ENCODE data around the gene MRPL24. TPM values are rescaled to one million over a fixed set of nuclear protein-coding genes. Genes with fewer than 3 reads are reported as not detected.

MRPL24 gene
- total and polyA plus RNA-seq, 9 of the 15 experiments (the other 6 are each of a cell fraction or from before 2014, with no cell fraction given), result 74.3 to 267 (median 113) TPM

DNA sequence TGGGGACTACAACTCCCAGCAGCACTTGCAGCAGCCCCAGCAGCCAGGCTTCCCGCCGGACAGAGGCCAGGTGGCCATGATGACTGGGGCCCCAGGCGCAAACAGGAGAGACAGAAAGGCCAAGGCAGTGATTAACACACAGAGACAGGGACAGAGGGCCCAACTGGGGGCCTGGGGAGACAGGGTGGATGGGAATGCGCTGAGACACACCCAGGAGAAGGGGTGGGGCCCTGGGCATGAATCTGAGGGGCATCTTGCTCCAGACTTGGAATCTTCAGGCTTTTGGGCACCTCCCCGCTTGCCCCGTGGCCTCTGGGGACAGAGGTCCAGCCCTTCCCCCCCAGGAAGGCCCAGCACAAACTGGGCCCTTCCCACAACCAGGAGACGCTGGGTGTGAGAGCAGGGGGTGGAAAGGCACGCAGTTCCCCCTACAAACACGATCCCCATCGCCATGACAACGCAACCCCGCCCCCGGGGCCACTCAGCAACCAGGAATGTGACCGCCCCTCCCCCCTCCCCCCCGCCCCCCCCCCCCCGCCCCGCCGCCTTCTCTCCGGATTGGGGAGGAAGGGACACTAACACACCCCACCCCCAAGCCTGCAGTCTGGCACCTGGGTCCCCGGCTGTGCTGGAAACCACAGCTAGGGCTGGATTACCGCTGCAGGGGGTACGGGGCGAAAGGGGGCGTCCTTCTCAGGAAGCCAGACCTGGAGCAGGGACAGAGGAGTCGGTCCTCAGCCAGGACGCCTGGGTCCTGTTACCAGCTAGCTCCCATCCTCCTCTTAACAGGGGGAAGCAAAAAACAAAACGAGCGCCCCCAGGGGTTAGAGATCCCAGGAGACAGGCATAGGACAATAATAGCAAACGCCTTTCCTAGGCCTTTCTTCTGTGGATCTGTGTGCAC lies 6.1 kb upstream of the MRPL24 start (continued):
- TF ChIP-seq, protein P1, sequence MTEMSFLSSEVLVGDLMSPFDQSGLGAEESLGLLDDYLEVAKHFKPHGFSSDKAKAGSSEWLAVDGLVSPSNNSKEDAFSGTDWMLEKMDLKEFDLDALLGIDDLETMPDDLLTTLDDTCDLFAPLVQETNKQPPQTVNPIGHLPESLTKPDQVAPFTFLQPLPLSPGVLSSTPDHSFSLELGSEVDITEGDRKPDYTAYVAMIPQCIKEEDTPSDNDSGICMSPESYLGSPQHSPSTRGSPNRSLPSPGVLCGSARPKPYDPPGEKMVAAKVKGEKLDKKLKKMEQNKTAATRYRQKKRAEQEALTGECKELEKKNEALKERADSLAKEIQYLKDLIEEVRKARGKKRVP (CRISPR knock-in tag; IDR thresholded peaks at IDR 0.05), result 0 out of 2 replicates have a peak, but pooled peaks have one; percentile 24
- no peak for TF ChIP-seq GTF2F1 (IDR thresholded peaks at IDR 0.05; ENCODE audit: low read depth, low read length)
- no peak for TF ChIP-seq FOXK1 (CRISPR knock-in tag; IDR thresholded peaks at IDR 0.05; ENCODE audit: borderline replicate concordance)
- TF ChIP-seq LEF1 (IDR thresholded peaks at IDR 0.05), result 0 out of 2 replicates have a peak, but pooled peaks have one; percentile 15
- peak; percentile 41 for TF ChIP-seq SAP30 (IDR thresholded peaks at IDR 0.05; ENCODE audit: borderline replicate concordance, insufficient read depth, low read depth, low read length, poor library complexity, severe bottlenecking)
- no peak for TF ChIP-seq KLF1 (tag; IDR thresholded peaks at IDR 0.05)
- TF ChIP-seq SIX5 (IDR thresholded peaks at IDR 0.05; ENCODE audit: borderline replicate concordance in 1 of 2, insufficient read depth in 1 of 2, low read depth in 1 of 2, low read length in 2 of 2), result peak; percentile 33 to 51; a peak in 2 of 4 replicates
- TF ChIP-seq, protein P2, sequence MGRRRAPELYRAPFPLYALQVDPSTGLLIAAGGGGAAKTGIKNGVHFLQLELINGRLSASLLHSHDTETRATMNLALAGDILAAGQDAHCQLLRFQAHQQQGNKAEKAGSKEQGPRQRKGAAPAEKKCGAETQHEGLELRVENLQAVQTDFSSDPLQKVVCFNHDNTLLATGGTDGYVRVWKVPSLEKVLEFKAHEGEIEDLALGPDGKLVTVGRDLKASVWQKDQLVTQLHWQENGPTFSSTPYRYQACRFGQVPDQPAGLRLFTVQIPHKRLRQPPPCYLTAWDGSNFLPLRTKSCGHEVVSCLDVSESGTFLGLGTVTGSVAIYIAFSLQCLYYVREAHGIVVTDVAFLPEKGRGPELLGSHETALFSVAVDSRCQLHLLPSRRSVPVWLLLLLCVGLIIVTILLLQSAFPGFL (CRISPR knock-in tag; IDR thresholded peaks at IDR 0.05), result no peak
- TF ChIP-seq ERF (CRISPR knock-in tag; IDR thresholded peaks at IDR 0.05), result peak; percentile 43; the same call in 1 of the 2 replicates
- peak; percentile 70; the same call in 1 of the 2 replicates for TF ChIP-seq E2F3 (CRISPR knock-in tag; IDR thresholded peaks at IDR 0.05)
- peak; percentile 69; the same call in 1 of the 2 replicates for TF ChIP-seq NFRKB (IDR thresholded peaks at IDR 0.05; ENCODE audit: low read depth)
- no peak for TF ChIP-seq ZNF23 (CRISPR knock-in tag; IDR thresholded peaks at IDR 0.05)
- TF ChIP-seq NFE2 (IDR thresholded peaks at IDR 0.05; ENCODE audit: low read depth), result no peak
- TF ChIP-seq, protein P3, sequence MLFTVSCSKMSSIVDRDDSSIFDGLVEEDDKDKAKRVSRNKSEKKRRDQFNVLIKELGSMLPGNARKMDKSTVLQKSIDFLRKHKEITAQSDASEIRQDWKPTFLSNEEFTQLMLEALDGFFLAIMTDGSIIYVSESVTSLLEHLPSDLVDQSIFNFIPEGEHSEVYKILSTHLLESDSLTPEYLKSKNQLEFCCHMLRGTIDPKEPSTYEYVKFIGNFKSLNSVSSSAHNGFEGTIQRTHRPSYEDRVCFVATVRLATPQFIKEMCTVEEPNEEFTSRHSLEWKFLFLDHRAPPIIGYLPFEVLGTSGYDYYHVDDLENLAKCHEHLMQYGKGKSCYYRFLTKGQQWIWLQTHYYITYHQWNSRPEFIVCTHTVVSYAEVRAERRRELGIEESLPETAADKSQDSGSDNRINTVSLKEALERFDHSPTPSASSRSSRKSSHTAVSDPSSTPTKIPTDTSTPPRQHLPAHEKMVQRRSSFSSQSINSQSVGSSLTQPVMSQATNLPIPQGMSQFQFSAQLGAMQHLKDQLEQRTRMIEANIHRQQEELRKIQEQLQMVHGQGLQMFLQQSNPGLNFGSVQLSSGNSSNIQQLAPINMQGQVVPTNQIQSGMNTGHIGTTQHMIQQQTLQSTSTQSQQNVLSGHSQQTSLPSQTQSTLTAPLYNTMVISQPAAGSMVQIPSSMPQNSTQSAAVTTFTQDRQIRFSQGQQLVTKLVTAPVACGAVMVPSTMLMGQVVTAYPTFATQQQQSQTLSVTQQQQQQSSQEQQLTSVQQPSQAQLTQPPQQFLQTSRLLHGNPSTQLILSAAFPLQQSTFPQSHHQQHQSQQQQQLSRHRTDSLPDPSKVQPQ (CRISPR knock-in tag; IDR thresholded peaks at IDR 0.05; ENCODE audit: borderline replicate concordance), result no peak
- no peak for TF ChIP-seq CBX5 (IDR thresholded peaks at IDR 0.05; ENCODE audit: borderline replicate concordance, low read depth)
- peak in 1 of 2 experiments; percentile 58; a peak in 2 of 4 replicates for TF ChIP-seq MAZ (CRISPR knock-in tag; conservative IDR thresholded peaks at IDR 0.05 in 1 of 2, IDR thresholded peaks at IDR 0.05 in 1 of 2)
- TF ChIP-seq HDAC3 (IDR thresholded peaks at IDR 0.05; ENCODE audit: borderline replicate concordance, partially characterized antibody), result no peak
- no peak for TF ChIP-seq BDP1 (IDR thresholded peaks at IDR 0.05; ENCODE audit: insufficient read depth, insufficient read length)
- TF ChIP-seq, protein P4, sequence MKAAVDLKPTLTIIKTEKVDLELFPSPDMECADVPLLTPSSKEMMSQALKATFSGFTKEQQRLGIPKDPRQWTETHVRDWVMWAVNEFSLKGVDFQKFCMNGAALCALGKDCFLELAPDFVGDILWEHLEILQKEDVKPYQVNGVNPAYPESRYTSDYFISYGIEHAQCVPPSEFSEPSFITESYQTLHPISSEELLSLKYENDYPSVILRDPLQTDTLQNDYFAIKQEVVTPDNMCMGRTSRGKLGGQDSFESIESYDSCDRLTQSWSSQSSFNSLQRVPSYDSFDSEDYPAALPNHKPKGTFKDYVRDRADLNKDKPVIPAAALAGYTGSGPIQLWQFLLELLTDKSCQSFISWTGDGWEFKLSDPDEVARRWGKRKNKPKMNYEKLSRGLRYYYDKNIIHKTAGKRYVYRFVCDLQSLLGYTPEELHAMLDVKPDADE (conservative IDR thresholded peaks at IDR 0.05; ENCODE audit: control insufficient read depth, low read depth, low read length), result no peak; the same call in 1 of the 2 replicates
- no peak for TF ChIP-seq GABPB1 (CRISPR knock-in tag; IDR thresholded peaks at IDR 0.05)
